IMR-90 (cell line): Measurements from ENCODE around the gene ADGRG3. TPM values are rescaled to one million over a fixed set of nuclear protein-coding genes. Genes with fewer than 3 reads are reported as not detected.

Experiments used
- ATAC-seq: fragments of 200-7000 bp; cut with Tn5 transposase; 2 replicates; pipeline ENCODE4 v1.9.1; 2020; ENCODE audit warnings: low read depth, mild to moderate bottlenecking, moderate library complexity
- BruUV-seq: library from RNA; stranded (reverse); fragments of 400-500 nt; replicated peaks from 2 replicates; lab custom pipeline; 2021; lab: Mats Ljungman, UMichigan
- CTCF ChIA-PET: fragments of 300-600 bp; formaldehyde crosslinking; extraction: SDS; loops from one replicate; lab custom pipeline; 2021; ENCODE audit warnings: antibody characterized with exemption; lab: Yijun Ruan, JAX
- POLR2A ChIA-PET: fragments of 300-600 bp; sonication (Branson Sonifier 250); formaldehyde crosslinking; loops from one replicate; lab custom pipeline; 2022; ENCODE audit warnings: antibody characterized with exemption; ENCODE audit not compliant: unreplicated experiment; lab: Charles Lee
- DNase-seq: peaks from one replicate; pipeline ENCODE4 v3.0.0; 2013
- H2AFZ ChIP-seq: replicated peaks from 2 replicates; pipeline ENCODE3; 2013; ENCODE audit warnings: low read length, mild to moderate bottlenecking; ENCODE audit not compliant: poor library complexity
- H2AK5ac ChIP-seq: 2 replicates; pipeline ENCODE4 v1.6.1; 2013; ENCODE audit warnings: low read depth, low read length, inconsistent platforms
- H2AK9ac ChIP-seq: replicated peaks from 2 replicates; pipeline ENCODE3; 2013; ENCODE audit warnings: mild to moderate bottlenecking, low read depth, low read length, moderate library complexity; ENCODE audit not compliant: poor library complexity
- H2BK120ac ChIP-seq: 2 replicates; pipeline ENCODE4 v1.6.1; 2013; ENCODE audit warnings: low read depth, low read length, inconsistent platforms
- H2BK15ac ChIP-seq: 3 replicates; pipeline ENCODE4 v1.6.1; 2013; ENCODE audit warnings: low read depth, low read length, inconsistent platforms
- H2BK20ac ChIP-seq: 2 replicates; pipeline ENCODE4 v1.6.1; 2013; ENCODE audit warnings: low read depth, mild to moderate bottlenecking, inconsistent platforms, low read length, moderate library complexity
- H2BK5ac ChIP-seq: 2 replicates; pipeline ENCODE4 v1.6.1; 2013; ENCODE audit warnings: mild to moderate bottlenecking, low read depth, low read length, inconsistent platforms; ENCODE audit not compliant: poor library complexity, severe bottlenecking
- H3K14ac ChIP-seq: replicated peaks from 2 replicates; pipeline ENCODE4 v1.6.1; 2013; ENCODE audit warnings: low read depth, low read length, inconsistent platforms
- H3K18ac ChIP-seq: 2 replicates; pipeline ENCODE4 v1.6.1; 2013; ENCODE audit warnings: low read depth, low read length, control low read depth
- H3K23ac ChIP-seq: 2 replicates; pipeline ENCODE4 v1.6.1; 2013; ENCODE audit warnings: low read depth, low read length, inconsistent platforms
- H3K27ac ChIP-seq: 2 replicates; pipeline ENCODE4 v1.5.1; 2013; ENCODE audit warnings: mild to moderate bottlenecking, control low read depth, low read length; ENCODE audit not compliant: insufficient read depth
- H3K27me3 ChIP-seq: 2 replicates; pipeline ENCODE4 v1.6.1; 2013; ENCODE audit warnings: low read length; ENCODE audit not compliant: control insufficient read depth, insufficient read depth
- H3K36me3 ChIP-seq: 2 replicates; pipeline ENCODE4 v1.6.1; 2013; ENCODE audit warnings: low read length, mixed read lengths; ENCODE audit not compliant: control insufficient read depth, insufficient read depth
- H3K4ac ChIP-seq: 2 replicates; pipeline ENCODE4 v1.6.1; 2013; ENCODE audit warnings: low read depth, low read length, inconsistent platforms
- H3K4me1 ChIP-seq: 2 replicates; pipeline ENCODE4 v1.6.1; 2013; ENCODE audit warnings: low read length, mixed read lengths; ENCODE audit not compliant: control insufficient read depth, insufficient read depth
- H3K4me2 ChIP-seq: 2 replicates; pipeline ENCODE4 v1.6.1; 2013; ENCODE audit warnings: low read depth, mild to moderate bottlenecking, control low read depth, low read length, moderate library complexity
- H3K4me3 ChIP-seq: 2 replicates; pipeline ENCODE4 v1.5.1; 2013; ENCODE audit warnings: low read depth, mild to moderate bottlenecking, control low read depth, low read length, moderate library complexity; ENCODE audit not compliant: insufficient read depth
- H3K56ac ChIP-seq: 2 replicates; pipeline ENCODE4 v1.6.1; 2013; ENCODE audit warnings: low read length, inconsistent platforms; ENCODE audit not compliant: insufficient read depth; ENCODE audit errors: extremely low read depth
- H3K79me1 ChIP-seq, 2 experiments: 2 replicates each; pipeline ENCODE4 v1.6.1; 2013; ENCODE audit warnings: low read length in 2 of 2, inconsistent platforms in 1 of 2, low read depth in 1 of 2
- H3K9ac ChIP-seq: 2 replicates; pipeline ENCODE4 v1.6.1; 2013; ENCODE audit warnings: low read depth, low read length, control low read depth
- H3K9me1 ChIP-seq: 2 replicates; pipeline ENCODE4 v1.6.1; 2013; ENCODE audit warnings: low read length, inconsistent platforms; ENCODE audit not compliant: insufficient read depth
- H3K9me3 ChIP-seq: 2 replicates; pipeline ENCODE4 v1.6.1; 2013; ENCODE audit warnings: low read length; ENCODE audit not compliant: control insufficient read depth, insufficient read depth
- H4K20me1 ChIP-seq: 2 replicates; pipeline ENCODE4 v1.6.1; 2013; ENCODE audit warnings: low read length, inconsistent platforms; ENCODE audit not compliant: insufficient read depth
- H4K5ac ChIP-seq: 2 replicates; pipeline ENCODE4 v1.6.1; 2013; ENCODE audit warnings: mild to moderate bottlenecking, low read depth, low read length, control low read depth
- H4K8ac ChIP-seq, 2 experiments: 2 replicates each; pipeline ENCODE4 v1.6.1; 2013; ENCODE audit warnings: low read depth in 2 of 2, low read length in 2 of 2, control low read depth in 1 of 2, inconsistent platforms in 1 of 2
- H4K91ac ChIP-seq: 2 replicates; pipeline ENCODE4 v1.6.1; 2013; ENCODE audit warnings: low read depth, low read length, inconsistent platforms; ENCODE audit not compliant: insufficient read depth
- CEBPB ChIP-seq: IDR thresholded peaks from 2 replicates; pipeline ENCODE4 v1.6.1; 2012; ENCODE audit warnings: low read depth, low read length, improper control_type of control experiment
- NFE2L2 ChIP-seq: fragments of 150-350 bp; IDR thresholded peaks from 2 replicates; pipeline ENCODE4 v1.6.1; 2016; ENCODE audit warnings: low read depth, mild to moderate bottlenecking, low read length
- WGBS, 2 experiments: methylation state at CpG; one replicate each; pipeline versions ENCODE4 v1.1.5 to v1.1.7; 2013; ENCODE audit warnings: missing lambda C conversion rate in 2 of 2; ENCODE audit not compliant: insufficient read length in 1 of 2; ENCODE audit errors: extremely low coverage in 2 of 2; 5-methylcytosine and 5-hydroxymethylcytosine counted together
- dilution Hi-C: fragments of 300-500 bp; cut with HindIII; formaldehyde crosslinking; loops from one replicate; pipeline ENCODE4 v1.14.3; 2018; ENCODE audit warnings: low sequenced_read_pairs; ENCODE audit not compliant: unreplicated experiment
- in situ Hi-C: fragments of 300-500 bp; cut with MboI; formaldehyde crosslinking; loops from 3 replicates; pipeline ENCODE4 v1.14.3; 2019; ENCODE audit warnings: low sequenced_read_pairs, inconsistent platforms, mixed read lengths
- intact Hi-C: fragments of 100-400 bp; cut with micrococcal nuclease; formaldehyde crosslinking; loops from 2 replicates; pipeline ENCODE4 v1.10.0; 2022
- polyA plus RNA-seq, 3 experiments: library from polyadenylated mRNA; depleted of rRNA; stranded (reverse); fragments of >200 nt; gene quantifications; 2 replicates each; pipeline ENCODE4 v1.2.3, GENCODE V29; 2012; ENCODE audit warnings: low replicate concordance in 1 of 3
- total RNA-seq: library from RNA; depleted of rRNA; stranded (reverse); fragments of >200 nt; gene quantifications from 2 replicates; pipeline ENCODE4 v1.2.3, GENCODE V29; 2012

The ADGRG3 gene
- total and polyA plus RNA-seq, 2 of the 4 experiments (the other 2 are of a cell fraction) = not detected

- peaks cover 0 to 5% of the 10 kb centered on the region in 2 experiments; a peak in 1 of 4 replicates for H3K79me1 ChIP-seq
- H2AFZ ChIP-seq = peak overlapping the region; percentile 9
- peaks cover 9% of the 10 kb centered on the region for H3K9me1 ChIP-seq
- peak overlapping the region; percentile 33 for H2AK9ac ChIP-seq
- H3K23ac ChIP-seq = no peak overlapping the region
- H2BK120ac ChIP-seq = peak overlapping the region; percentile 69
- CTCF ChIA-PET = no interaction called here
- H3K18ac ChIP-seq = no peak overlapping the region
- H4K5ac ChIP-seq = no peak overlapping the region; the same call in 1 of the 2 replicates
- H3K14ac ChIP-seq = no peak overlapping the region
- H2BK15ac ChIP-seq = no peak overlapping the region; the same call in 2 of the 3 replicates
- ATAC-seq = no peak
- no peak overlapping the region for H3K4me2 ChIP-seq
- H3K4ac ChIP-seq = peak overlapping the region; percentile 31; the same call in 1 of the 2 replicates
- in situ Hi-C loops = no loop called here
- dilution Hi-C loops = no loop called here
- peak; percentile 86 for TF ChIP-seq CEBPB
- TF ChIP-seq NFE2L2 = no peak
- no TSS peak for BruUV-seq
- WGBS, 2 experiments = no CpG with 5 or more reads among the region's 8 CpGs
- DNase-seq = peak; percentile 42
- H3K4me1 ChIP-seq = peaks cover 32% of the 10 kb centered on the region
- peak overlapping the region in 1 of 2 experiments; percentile 53; a peak in 1 of 4 replicates for H4K8ac ChIP-seq
- no peak overlapping the region for H3K4me3 ChIP-seq
- no peaks in the 10 kb centered on the region; the same call in 1 of the 2 replicates for H4K20me1 ChIP-seq
- H4K91ac ChIP-seq = peak overlapping the region; percentile 2; the same call in 1 of the 2 replicates
- H3K36me3 ChIP-seq = no peaks in the 10 kb centered on the region
- H2BK20ac ChIP-seq = peak overlapping the region; percentile 62
- no peak overlapping the region for H3K9ac ChIP-seq
- H3K9me3 ChIP-seq = no peaks in the 10 kb centered on the region
- no peak overlapping the region for H2BK5ac ChIP-seq
- H3K27me3 ChIP-seq = no peaks in the 10 kb centered on the region
- H2AK5ac ChIP-seq = peak overlapping the region; percentile 31
- no peak overlapping the region for H3K56ac ChIP-seq
- POLR2A ChIA-PET = no interaction called here
- H3K27ac ChIP-seq = no peak overlapping the region
- intact Hi-C loops = no loop called here
Observed at GRCh38 chr16:57624044-57624688, 43.9 kb upstream of the ADGRG3 start.
